Stomach (tissue), 9 donors: ENCODE measurements around the gene CKB. TPM values are rescaled to one million over a fixed set of nuclear protein-coding genes. Genes with fewer than 3 reads are reported as not detected.
A peak's percentile ranks its signal among the peaks of the same experiment; 100 is the strongest.

Experiments
- DNase-seq, 2 donors: peaks; one replicate each; pipeline versions ENCODE4 v3.0.0 to v3.0.0-alpha.2; 2013 to 2019
- H3K27ac ChIP-seq, 5 donors: fragments of 200-600 bp in 4 of 5; sonication (generic) in 4 of 5; one replicate each; pipeline ENCODE4 v1.5.1; 2013 to 2019; ENCODE audit warnings: mild to moderate bottlenecking in 1 of 5, moderate library complexity in 1 of 5
- H3K27me3 ChIP-seq, 3 donors: fragments of 200-600 bp; sonication (generic); one replicate each; pipeline ENCODE4 v1.5.1; 2017 to 2019; ENCODE audit warnings: mixed run types in 1 of 3
- H3K36me3 ChIP-seq, 4 donors: fragments of 200-600 bp; sonication (generic); 1 replicate in 3 of 4; 2 replicates in 1 of 4; pipeline ENCODE4 v1.5.1; 2016 to 2019
- H3K4me1 ChIP-seq, 4 donors: fragments of 200-600 bp; sonication (generic); one replicate each; pipeline ENCODE4 v1.5.1; 2016 to 2019
- H3K4me3 ChIP-seq, 4 donors: fragments of 200-600 bp; sonication (generic) in 3 of 4; one replicate each; pipeline ENCODE4 v1.5.1; 2016 to 2019; ENCODE audit warnings: mild to moderate bottlenecking in 1 of 4
- H3K9me3 ChIP-seq, 4 donors: fragments of 200-600 bp; sonication (generic); one replicate each; pipeline ENCODE4 v1.5.1; 2016 to 2019
- CTCF ChIP-seq, 7 experiments: fragments of 450-650 bp in 4 of 7; fragments of 200-600 bp in 3 of 7; sonication (generic) in 3 of 7; IDR thresholded peaks; one replicate each; pipeline ENCODE4 v1.5.1; 2016 to 2019; ENCODE audit warnings: antibody characterized with exemption in 7 of 7, control low read depth in 2 of 7, mild to moderate bottlenecking in 1 of 7
- EP300 ChIP-seq: sonication (generic); formaldehyde crosslinking; IDR thresholded peaks from one replicate; pipeline ENCODE4 v1.6.1; 2017; ENCODE audit warnings: antibody characterized with exemption
- POLR2A ChIP-seq, 4 donors: fragments of 450-650 bp; IDR thresholded peaks; one replicate each; pipeline ENCODE4 v1.6.1; 2016; ENCODE audit warnings: antibody characterized with exemption in 4 of 4, control low read depth in 2 of 4, mild to moderate bottlenecking in 1 of 4, moderate library complexity in 1 of 4
- POLR2AphosphoS5 ChIP-seq, 3 donors: sonication (generic); formaldehyde crosslinking; IDR thresholded peaks; one replicate each; pipeline ENCODE4 v1.6.1; 2016; ENCODE audit warnings: antibody characterized with exemption in 3 of 3
- WGBS, 5 donors: extraction: QIAGEN DNeasy Blood & Tissue Kit in 3 of 5; methylation state at CpG; one replicate each; pipeline versions ENCODE4 v1.1.5 to v1.1.7; 2013 to 2018; 5-methylcytosine and 5-hydroxymethylcytosine counted together
- intact Hi-C: fragments of 100-400 bp; cut with DNase I; formaldehyde crosslinking; loops from one replicate; pipeline ENCODE4 v1.15.1; 2023; ENCODE audit warnings: low total_unique reads
- polyA plus RNA-seq, 3 donors: library from polyadenylated mRNA; stranded (reverse); fragments of 200-250 nt; gene quantifications; one replicate each; pipeline ENCODE4 v1.2.3, GENCODE V29; 2013
- total RNA-seq, 5 donors: library from RNA; depleted of rRNA; stranded (reverse); fragments of >200 nt; gene quantifications; one replicate each; pipeline versions ENCODE4 v1.1.0 to v1.2.3, GENCODE V29; 2014 to 2016
- donor health status: healthy with polysubstance abuse.
- donor health status: Bipolar disorder and iron deficiency.
- donor health status: healthy.

Gene CKB
- total and polyA plus RNA-seq, 8 donors = 216 to 1,146 (median 806) TPM

GRCh38 chr14:103568952-103569351 lies 46.3 kb upstream of the CKB start:
- Histone ChIP-seq H3K27me3 (no peaks in the 10 kb centered on the region), H3K4me1 (peaks cover 14 to 85% (median 49%) of the 10 kb centered on the region in 4 donors), H3K9me3 (no peaks in the 10 kb centered on the region), H3K4me3 (no peak overlapping the region), H3K36me3 (peaks cover 0 to 28% (median 17%) of the 10 kb centered on the region in 4 donors), H3K27ac (peak overlapping the region in 1 of 5 donors; percentile 15)
- TF ChIP-seq CTCF (IDR thresholded peaks at IDR 0.05) (no peak), EP300 (no peak), POLR2A (IDR thresholded peaks at IDR 0.05) (no peak), POLR2AphosphoS5 (IDR thresholded peaks at IDR 0.05) (no peak)
- WGBS, 5 donors = 58 to 77% (median 63%) methylated on average over 8 of the region's 8 CpGs
- intact Hi-C loops = no loop called here
- no peak for DNase-seq

GRCh38 chr14:103563844-103564505 lies 41.3 kb upstream of the CKB start:
- intact Hi-C loops = no loop called here
- Histone ChIP-seq H3K36me3 (peaks cover 8 to 24% (median 18%) of the 10 kb centered on the region in 4 donors), H3K9me3 (no peaks in the 10 kb centered on the region), H3K4me1 (peaks cover 32 to 78% (median 61%) of the 10 kb centered on the region in 4 donors), H3K27ac (peak overlapping the region in 2 of 5 donors; percentile 95 to 98), H3K4me3 (peak overlapping the region; percentile 78 to 100 (median 90)), H3K27me3 (no peaks in the 10 kb centered on the region)
- peak in 1 of 2 donors; percentile 35 for DNase-seq
- WGBS, 5 donors = 33 to 48% (median 43%) methylated on average over 21 of the region's 21 CpGs
- TF ChIP-seq POLR2A (IDR thresholded peaks at IDR 0.05) = no peak
- no peak for TF ChIP-seq POLR2AphosphoS5 (IDR thresholded peaks at IDR 0.05)
- TF ChIP-seq EP300 = no peak
- TF ChIP-seq CTCF (IDR thresholded peaks at IDR 0.05) = no peak

GRCh38 chr14:103563226-103563620 lies 40.6 kb upstream of the CKB start:
- Histone ChIP-seq H3K9me3 (no peaks in the 10 kb centered on the region), H3K27me3 (no peaks in the 10 kb centered on the region), H3K4me3 (peak overlapping the region; percentile 78 to 100 (median 90)), H3K36me3 (peaks cover 11 to 24% (median 22%) of the 10 kb centered on the region in 4 donors), H3K4me1 (peaks cover 39 to 82% (median 66%) of the 10 kb centered on the region in 4 donors), H3K27ac (peak overlapping the region; percentile 91 to 99 (median 97))
- intact Hi-C loops = no loop called here
- TF ChIP-seq EP300 (no peak), POLR2A (IDR thresholded peaks at IDR 0.05) (no peak), CTCF (IDR thresholded peaks at IDR 0.05) (no peak), POLR2AphosphoS5 (IDR thresholded peaks at IDR 0.05) (no peak)
- no peak for DNase-seq
- 0 to 1% (median 1%) methylated on average over 16 to 22 of the region's 22 CpGs for WGBS, 5 donors

- Histone ChIP-seq H3K4me3 (peak within 1 kb of the TSS; percentile 78 to 100 (median 90)), H3K9me3 (no peaks in the 10 kb centered on the region), H3K27ac (peak within 1 kb of the TSS; percentile 91 to 99 (median 97)), H3K36me3 (peaks cover 11 to 28% (median 25%) of the 10 kb centered on the region in 4 donors), H3K4me1 (peaks cover 45 to 82% (median 69%) of the 10 kb centered on the region in 4 donors), H3K27me3 (no peaks in the 10 kb centered on the region)
- intact Hi-C loops = no loop called here
- TF ChIP-seq EP300 (no peak), CTCF (IDR thresholded peaks at IDR 0.05) (peak in 2 of 7 experiments; percentile 26 to 31), POLR2A (IDR thresholded peaks at IDR 0.05) (peak in 1 of 4 donors; percentile 38), POLR2AphosphoS5 (IDR thresholded peaks at IDR 0.05) (peak; percentile 23 to 91 (median 86))
- 0 to 1% (median 0%) methylated on average over 11 to 109 of the region's 109 CpGs for WGBS, 5 donors
- peak; percentile 85 to 96 for DNase-seq
Observed at GRCh38 chr14:103562429-103563225, 40.0 kb upstream of the CKB start, which contains the start of the genes BAG5 and COA8. TSS of gene BAG5 (minus strand) at chr14:103562657. CDS start at chr14:103561164, 1,493 bp downstream. TSS of gene COA8 (plus strand) at chr14:103562960. CDS start at chr14:103563002, 42 bp downstream.
